ENCODE measurements around the gene MYO18B.

DNA sequence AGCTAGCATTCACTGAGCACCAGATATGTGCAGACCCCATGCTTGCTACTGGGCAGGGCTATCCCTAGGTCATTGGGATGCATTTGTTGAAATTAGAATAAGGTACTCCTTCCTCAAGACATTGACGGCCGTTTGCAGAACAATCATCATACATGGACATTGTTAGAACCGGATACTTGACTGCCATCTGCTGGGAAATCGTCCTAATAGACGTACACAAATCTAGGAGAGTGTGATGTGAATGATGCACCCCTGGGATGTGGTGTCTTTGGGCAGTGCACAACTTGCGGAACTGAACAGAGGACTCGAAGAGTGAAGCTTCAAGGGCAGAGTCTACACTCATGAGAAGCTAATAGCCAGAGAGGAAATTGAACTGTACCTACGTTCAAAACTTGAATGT lies 35.9 kb downstream of the MYO18B start:
- TF ChIP-seq, protein P1, sequence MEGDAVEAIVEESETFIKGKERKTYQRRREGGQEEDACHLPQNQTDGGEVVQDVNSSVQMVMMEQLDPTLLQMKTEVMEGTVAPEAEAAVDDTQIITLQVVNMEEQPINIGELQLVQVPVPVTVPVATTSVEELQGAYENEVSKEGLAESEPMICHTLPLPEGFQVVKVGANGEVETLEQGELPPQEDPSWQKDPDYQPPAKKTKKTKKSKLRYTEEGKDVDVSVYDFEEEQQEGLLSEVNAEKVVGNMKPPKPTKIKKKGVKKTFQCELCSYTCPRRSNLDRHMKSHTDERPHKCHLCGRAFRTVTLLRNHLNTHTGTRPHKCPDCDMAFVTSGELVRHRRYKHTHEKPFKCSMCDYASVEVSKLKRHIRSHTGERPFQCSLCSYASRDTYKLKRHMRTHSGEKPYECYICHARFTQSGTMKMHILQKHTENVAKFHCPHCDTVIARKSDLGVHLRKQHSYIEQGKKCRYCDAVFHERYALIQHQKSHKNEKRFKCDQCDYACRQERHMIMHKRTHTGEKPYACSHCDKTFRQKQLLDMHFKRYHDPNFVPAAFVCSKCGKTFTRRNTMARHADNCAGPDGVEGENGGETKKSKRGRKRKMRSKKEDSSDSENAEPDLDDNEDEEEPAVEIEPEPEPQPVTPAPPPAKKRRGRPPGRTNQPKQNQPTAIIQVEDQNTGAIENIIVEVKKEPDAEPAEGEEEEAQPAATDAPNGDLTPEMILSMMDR (IDR thresholded peaks at IDR 0.05; ENCODE audit: insufficient read depth, low read length): peak; percentile 31
- TF ChIP-seq SPI1 (IDR thresholded peaks at IDR 0.05; ENCODE audit: borderline replicate concordance, low read depth) (no peak), POLR2AphosphoS5 (IDR thresholded peaks at IDR 0.05; ENCODE audit: low read depth) (no peak)
